ENCODE data around the gene FGF22. TPM values are rescaled to one million over a fixed set of nuclear protein-coding genes. Genes with fewer than 3 reads are reported as not detected.
"Not testable (repeated sequence)": the region's sequence is repeated elsewhere in the genome, so short reads cannot be mapped to it uniquely, and the experiment has no call there.

The FGF22 gene
- polyA plus RNA-seq, 2 donors: 0.53 to 0.86 TPM

- no peaks in the 10 kb centered on the region for H3K27me3 ChIP-seq (ENCODE audit: control insufficient read depth in 1 of 2, insufficient read depth in 2 of 2, low read length in 2 of 2)
- H3K4me3 ChIP-seq (ENCODE audit: low read depth in 1 of 2, low read length in 2 of 2): no peak overlapping the region
- no peak overlapping the region for H3K27ac ChIP-seq (ENCODE audit: low read depth in 2 of 2, low read length in 1 of 2)
- peaks cover 0 to 67% of the 10 kb centered on the region in 2 donors for H3K36me3 ChIP-seq (ENCODE audit: control insufficient read depth in 2 of 2, insufficient read depth in 2 of 2, low read length in 1 of 2)
- WGBS, 2 donors: 92 to 94% methylated on average over 49 to 51 of the region's 51 CpGs
- H3K9me3 ChIP-seq (ENCODE audit: control insufficient read depth in 2 of 2, insufficient read depth in 1 of 2, low read depth in 1 of 2, low read length in 1 of 2): peaks cover 0 to 4% of the 10 kb centered on the region in 2 donors
- H3K4me1 ChIP-seq (ENCODE audit: control insufficient read depth in 2 of 2, insufficient read depth in 2 of 2, low read length in 1 of 2): peaks cover 0 to 3% of the 10 kb centered on the region in 2 donors
These were observed 19.4 kb upstream of the FGF22 start for GRCh38 chr19:620166-620862.

GRCh38 chr19:621191-621590 is 18.5 kb upstream of the FGF22 start:
- not testable (repeated sequence) for H3K27ac ChIP-seq (ENCODE audit: low read depth in 2 of 2, low read length in 1 of 2); H3K27me3 ChIP-seq (ENCODE audit: control insufficient read depth in 1 of 2, insufficient read depth in 2 of 2, low read length in 2 of 2); H3K4me3 ChIP-seq (ENCODE audit: low read depth in 1 of 2, low read length in 2 of 2); H3K9me3 ChIP-seq (ENCODE audit: control insufficient read depth in 2 of 2, insufficient read depth in 1 of 2, low read depth in 1 of 2, low read length in 1 of 2); H3K4me1 ChIP-seq (ENCODE audit: control insufficient read depth in 2 of 2, insufficient read depth in 2 of 2, low read length in 1 of 2)
- H3K36me3 ChIP-seq (ENCODE audit: control insufficient read depth in 2 of 2, insufficient read depth in 2 of 2, low read length in 1 of 2): peaks cover 0 to 68% of the 10 kb centered on the region in 2 donors
- WGBS, 2 donors: 97 to 98% methylated on average over 48 of the region's 48 CpGs

- Histone ChIP-seq H3K4me1 (ENCODE audit: control insufficient read depth in 2 of 2, insufficient read depth in 2 of 2, low read length in 1 of 2) (no peaks in the 10 kb centered on the region), H3K36me3 (ENCODE audit: control insufficient read depth in 2 of 2, insufficient read depth in 2 of 2, low read length in 1 of 2) (peaks cover 0 to 68% of the 10 kb centered on the region in 2 donors), H3K9me3 (ENCODE audit: control insufficient read depth in 2 of 2, insufficient read depth in 1 of 2, low read depth in 1 of 2, low read length in 1 of 2) (peaks cover 0 to 2% of the 10 kb centered on the region in 2 donors), H3K27ac (ENCODE audit: low read depth in 2 of 2, low read length in 1 of 2) (no peak overlapping the region), H3K4me3 (ENCODE audit: low read depth in 1 of 2, low read length in 2 of 2) (no peak overlapping the region), H3K27me3 (ENCODE audit: control insufficient read depth in 1 of 2, insufficient read depth in 2 of 2, low read length in 2 of 2) (no peaks in the 10 kb centered on the region)
- WGBS, 2 donors: 92 to 95% methylated on average over 24 of the region's 24 CpGs
These were observed 17.9 kb upstream of the FGF22 start for GRCh38 chr19:621819-622218.

GRCh38 chr19:622666-623065 is 17.0 kb upstream of the FGF22 start:
- peaks cover 0 to 2% of the 10 kb centered on the region in 2 donors for H3K9me3 ChIP-seq (ENCODE audit: control insufficient read depth in 2 of 2, insufficient read depth in 1 of 2, low read depth in 1 of 2, low read length in 1 of 2)
- WGBS, 2 donors: 94 to 95% methylated on average over 37 of the region's 37 CpGs
- peaks cover 0 to 68% of the 10 kb centered on the region in 2 donors for H3K36me3 ChIP-seq (ENCODE audit: control insufficient read depth in 2 of 2, insufficient read depth in 2 of 2, low read length in 1 of 2)
- H3K4me3 ChIP-seq (ENCODE audit: low read depth in 1 of 2, low read length in 2 of 2): no peak overlapping the region
- no peaks in the 10 kb centered on the region for H3K27me3 ChIP-seq (ENCODE audit: control insufficient read depth in 1 of 2, insufficient read depth in 2 of 2, low read length in 2 of 2)
- H3K4me1 ChIP-seq (ENCODE audit: control insufficient read depth in 2 of 2, insufficient read depth in 2 of 2, low read length in 1 of 2): no peaks in the 10 kb centered on the region
- no peak overlapping the region for H3K27ac ChIP-seq (ENCODE audit: low read depth in 2 of 2, low read length in 1 of 2)

- 92 to 95% methylated on average over 44 of the region's 44 CpGs for WGBS, 2 donors
- H3K36me3 ChIP-seq (ENCODE audit: control insufficient read depth in 2 of 2, insufficient read depth in 2 of 2, low read length in 1 of 2): peaks cover 0 to 67% of the 10 kb centered on the region in 2 donors
These were observed 16.3 kb upstream of the FGF22 start for GRCh38 chr19:623175-623916.

GRCh38 chr19:623974-624373 is 15.7 kb upstream of the FGF22 start:
- 75 to 83% methylated on average over 24 of the region's 24 CpGs for WGBS, 2 donors
- Histone ChIP-seq H3K4me3 (ENCODE audit: low read depth in 1 of 2, low read length in 2 of 2) (no peak overlapping the region), H3K9me3 (ENCODE audit: control insufficient read depth in 2 of 2, insufficient read depth in 1 of 2, low read depth in 1 of 2, low read length in 1 of 2) (no peaks in the 10 kb centered on the region), H3K27me3 (ENCODE audit: control insufficient read depth in 1 of 2, insufficient read depth in 2 of 2, low read length in 2 of 2) (no peaks in the 10 kb centered on the region), H3K27ac (ENCODE audit: low read depth in 2 of 2, low read length in 1 of 2) (no peak overlapping the region), H3K36me3 (ENCODE audit: control insufficient read depth in 2 of 2, insufficient read depth in 2 of 2, low read length in 1 of 2) (peaks cover 0 to 63% of the 10 kb centered on the region in 2 donors), H3K4me1 (ENCODE audit: control insufficient read depth in 2 of 2, insufficient read depth in 2 of 2, low read length in 1 of 2) (no peaks in the 10 kb centered on the region)

More at GRCh38 chr19:623175-623916, 16.3 kb upstream of the FGF22 start:
- no peak overlapping the region for H3K27ac ChIP-seq (ENCODE audit: low read depth in 2 of 2, low read length in 1 of 2)
- no peaks in the 10 kb centered on the region for H3K4me1 ChIP-seq (ENCODE audit: control insufficient read depth in 2 of 2, insufficient read depth in 2 of 2, low read length in 1 of 2)
- H3K9me3 ChIP-seq (ENCODE audit: control insufficient read depth in 2 of 2, insufficient read depth in 1 of 2, low read depth in 1 of 2, low read length in 1 of 2): no peaks in the 10 kb centered on the region
- H3K4me3 ChIP-seq (ENCODE audit: low read depth in 1 of 2, low read length in 2 of 2): no peak overlapping the region
- H3K27me3 ChIP-seq (ENCODE audit: control insufficient read depth in 1 of 2, insufficient read depth in 2 of 2, low read length in 2 of 2): no peaks in the 10 kb centered on the region

GRCh38 chr19:624433-625109 is 15.1 kb upstream of the FGF22 start:
- no peak overlapping the region for H3K27ac ChIP-seq (ENCODE audit: low read depth in 2 of 2, low read length in 1 of 2)
- 94 to 96% methylated on average over 22 to 24 of the region's 24 CpGs for WGBS, 2 donors

GRCh38 chr19:625257-625656 is 14.4 kb upstream of the FGF22 start:
- Histone ChIP-seq H3K4me3 (ENCODE audit: low read depth in 1 of 2, low read length in 2 of 2) (no peak overlapping the region), H3K36me3 (ENCODE audit: control insufficient read depth in 2 of 2, insufficient read depth in 2 of 2, low read length in 1 of 2) (peaks cover 0 to 63% of the 10 kb centered on the region in 2 donors)
- WGBS, 2 donors: 88 to 92% methylated on average over 5 of the region's 5 CpGs

More at GRCh38 chr19:624433-625109, 15.1 kb upstream of the FGF22 start:
- H3K4me1 ChIP-seq (ENCODE audit: control insufficient read depth in 2 of 2, insufficient read depth in 2 of 2, low read length in 1 of 2): no peaks in the 10 kb centered on the region
- H3K4me3 ChIP-seq (ENCODE audit: low read depth in 1 of 2, low read length in 2 of 2): no peak overlapping the region
- H3K36me3 ChIP-seq (ENCODE audit: control insufficient read depth in 2 of 2, insufficient read depth in 2 of 2, low read length in 1 of 2): peaks cover 0 to 62% of the 10 kb centered on the region in 2 donors
- H3K27me3 ChIP-seq (ENCODE audit: control insufficient read depth in 1 of 2, insufficient read depth in 2 of 2, low read length in 2 of 2): no peaks in the 10 kb centered on the region
- no peaks in the 10 kb centered on the region for H3K9me3 ChIP-seq (ENCODE audit: control insufficient read depth in 2 of 2, insufficient read depth in 1 of 2, low read depth in 1 of 2, low read length in 1 of 2)

GRCh38 chr19:626566-626965 is 13.1 kb upstream of the FGF22 start:
- H3K4me3 ChIP-seq (ENCODE audit: low read depth in 1 of 2, low read length in 2 of 2); H3K4me1 ChIP-seq (ENCODE audit: control insufficient read depth in 2 of 2, insufficient read depth in 2 of 2, low read length in 1 of 2); H3K27me3 ChIP-seq (ENCODE audit: control insufficient read depth in 1 of 2, insufficient read depth in 2 of 2, low read length in 2 of 2); H3K27ac ChIP-seq (ENCODE audit: low read depth in 2 of 2, low read length in 1 of 2); H3K9me3 ChIP-seq (ENCODE audit: control insufficient read depth in 2 of 2, insufficient read depth in 1 of 2, low read depth in 1 of 2, low read length in 1 of 2): not testable (repeated sequence)
- peaks cover 0 to 53% of the 10 kb centered on the region in 2 donors for H3K36me3 ChIP-seq (ENCODE audit: control insufficient read depth in 2 of 2, insufficient read depth in 2 of 2, low read length in 1 of 2)
- 49 to 77% methylated on average over 7 of the region's 7 CpGs for WGBS, 2 donors

More at GRCh38 chr19:625257-625656, 14.4 kb upstream of the FGF22 start:
- Histone ChIP-seq H3K27me3 (ENCODE audit: control insufficient read depth in 1 of 2, insufficient read depth in 2 of 2, low read length in 2 of 2) (no peaks in the 10 kb centered on the region), H3K4me1 (ENCODE audit: control insufficient read depth in 2 of 2, insufficient read depth in 2 of 2, low read length in 1 of 2) (no peaks in the 10 kb centered on the region), H3K9me3 (ENCODE audit: control insufficient read depth in 2 of 2, insufficient read depth in 1 of 2, low read depth in 1 of 2, low read length in 1 of 2) (no peaks in the 10 kb centered on the region), H3K27ac (ENCODE audit: low read depth in 2 of 2, low read length in 1 of 2) (no peak overlapping the region)

All from esophagus (tissue), 2 donors.